ENCODE results near the gene RCN2.

RCN2 gene

DNA sequence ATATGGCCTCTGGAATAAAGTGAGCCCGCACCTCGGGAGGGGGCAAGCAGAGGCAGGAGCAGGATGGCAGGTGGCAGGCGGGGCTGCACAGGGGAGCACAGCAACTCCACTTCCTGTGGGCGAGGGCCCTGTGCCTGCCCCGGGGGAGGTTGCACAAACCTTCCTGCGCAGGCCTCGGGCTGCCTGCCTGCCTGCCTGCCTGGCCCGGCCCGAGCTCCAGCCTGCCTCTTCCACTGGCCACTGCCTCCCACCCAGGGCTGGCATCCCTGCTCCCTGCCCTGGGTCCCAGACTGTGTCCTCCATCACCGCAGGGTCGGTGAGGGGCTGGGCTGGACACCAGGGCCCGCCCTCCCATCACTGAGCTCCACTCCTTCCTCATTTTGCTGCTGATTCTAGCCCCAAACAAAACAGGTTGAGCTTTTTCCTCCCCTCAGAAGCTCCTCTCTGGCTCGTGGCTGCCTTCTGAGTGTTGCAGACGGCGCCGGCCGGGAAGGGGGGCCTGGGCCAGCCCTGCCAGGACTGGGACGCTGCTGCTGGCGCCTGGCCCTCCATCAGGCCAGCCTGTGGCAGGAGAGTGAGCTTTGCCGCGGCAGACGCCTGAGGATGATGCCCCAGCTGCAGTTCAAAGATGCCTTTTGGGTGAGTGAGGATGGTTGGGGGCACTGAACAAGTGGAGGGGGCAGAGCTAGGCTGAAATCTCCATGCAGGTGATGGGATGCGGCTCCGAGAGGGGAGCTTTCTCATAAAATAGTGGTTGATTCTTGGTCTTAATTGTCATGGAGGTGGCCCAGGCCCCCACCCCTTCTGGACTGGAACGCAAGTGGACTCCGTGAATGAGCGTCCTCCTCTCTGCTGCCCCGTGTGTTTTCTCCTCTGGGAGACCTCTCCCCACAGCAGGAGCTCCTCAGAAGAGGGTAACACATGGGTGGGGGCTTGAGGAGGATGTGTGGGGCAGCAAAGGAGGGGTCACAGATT, 63.7 kb downstream of the RCN2 start, which contains the start of gene PSTPIP1:
Gene PSTPIP1 (plus strand): TSS at position 156 of the 975 bp plus-strand sequence. CDS start 448 bp downstream, at position 604.
- DNase-seq = no peak

DNA sequence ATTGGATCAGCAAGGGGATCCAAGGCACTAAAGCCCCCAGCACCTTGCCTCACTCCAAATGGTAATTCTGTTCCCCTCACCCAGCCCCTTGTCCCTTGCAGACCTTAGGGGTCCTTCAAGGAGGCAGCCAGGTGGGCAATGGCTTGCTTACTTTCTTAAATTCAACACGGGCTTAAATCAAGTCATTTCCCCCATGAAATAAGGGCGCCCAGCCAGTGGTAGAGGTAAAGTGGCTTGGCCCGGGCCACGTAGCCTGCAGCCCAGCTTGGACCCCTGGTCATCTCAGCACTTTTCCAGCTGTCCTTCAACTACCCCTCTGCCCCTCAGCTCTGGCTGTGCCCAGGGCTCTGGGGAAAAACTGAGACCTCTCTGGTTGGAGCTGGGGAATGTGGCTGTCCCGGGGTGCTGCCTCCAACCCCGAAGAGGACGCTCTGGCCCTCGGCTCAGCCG, 64.6 kb downstream of the RCN2 start:
- no peak for DNase-seq

DNA sequence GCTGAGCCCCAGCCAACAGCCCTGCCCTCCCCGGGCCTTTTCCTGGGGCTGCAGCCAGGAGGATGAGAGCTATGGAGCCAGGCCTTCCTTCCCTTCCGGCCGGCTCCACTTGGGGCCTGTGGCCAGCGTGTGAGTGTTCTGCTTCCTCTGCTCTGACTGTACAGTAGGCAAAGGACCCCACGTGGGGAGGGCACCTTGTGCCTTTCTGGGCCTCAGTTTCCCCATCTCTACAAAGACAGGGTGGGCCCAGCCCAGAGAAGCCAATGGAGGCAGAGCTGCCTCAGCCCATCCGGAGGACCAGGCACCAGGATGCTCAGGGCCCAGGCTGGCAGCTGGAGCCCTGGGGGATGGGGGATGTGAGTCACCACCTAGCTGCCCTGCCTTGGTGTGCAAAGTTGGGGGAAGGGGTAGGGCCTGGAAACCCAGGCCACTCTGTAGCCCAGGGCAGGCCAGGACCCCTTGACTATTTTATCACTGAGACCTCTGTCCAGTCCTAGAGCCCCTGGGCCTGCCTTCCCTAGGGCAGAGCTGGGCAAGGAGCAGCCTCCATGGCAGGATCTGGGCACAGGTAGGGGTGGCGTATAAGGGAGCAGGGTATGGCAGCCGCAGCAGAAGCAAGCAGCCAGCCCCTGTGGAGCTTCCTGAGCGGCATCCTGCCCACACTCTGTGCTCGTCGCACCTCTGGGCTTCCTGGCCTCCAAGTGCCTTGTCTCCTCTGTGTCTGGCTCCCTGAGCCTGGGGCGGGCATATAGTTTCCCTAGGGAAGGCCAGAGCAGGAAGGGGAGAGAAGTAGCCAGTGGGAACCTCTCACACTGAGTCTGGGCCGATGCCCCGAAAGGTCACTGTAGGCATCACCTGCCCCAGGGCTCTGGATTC, 65.2 kb downstream of the RCN2 start:
- DNase-seq = no peak

DNA sequence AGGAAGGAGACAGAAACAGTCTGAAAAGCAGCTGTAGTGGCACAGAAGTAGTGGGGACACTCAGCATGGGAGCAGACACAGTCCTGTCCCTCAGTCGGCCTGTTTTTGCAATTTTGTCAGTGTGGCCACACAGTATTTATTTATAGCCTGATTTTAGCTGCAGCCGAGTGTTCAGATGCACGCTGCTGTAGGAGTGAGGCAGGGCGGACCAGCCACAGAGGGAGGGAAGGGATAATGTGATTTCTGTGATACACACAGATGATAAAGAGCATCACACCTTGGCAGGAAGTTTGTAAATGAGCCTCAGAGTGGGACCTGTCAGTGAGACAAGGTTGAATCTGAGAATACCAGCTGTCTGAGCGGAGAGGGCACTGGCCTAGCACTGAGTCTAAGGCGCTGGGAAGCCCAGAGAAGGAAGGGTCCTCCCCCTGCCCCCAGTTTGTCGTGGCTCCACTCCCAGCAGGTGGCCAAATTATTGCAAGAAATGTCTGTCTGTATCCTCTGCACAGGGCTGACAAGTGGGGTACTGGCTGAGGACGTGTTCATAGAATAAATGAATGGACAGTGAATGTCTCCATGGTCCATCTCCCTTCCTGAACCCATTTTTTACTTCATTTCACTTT, 67.2 kb downstream of the RCN2 start:
- DNase-seq = no peak

DNA sequence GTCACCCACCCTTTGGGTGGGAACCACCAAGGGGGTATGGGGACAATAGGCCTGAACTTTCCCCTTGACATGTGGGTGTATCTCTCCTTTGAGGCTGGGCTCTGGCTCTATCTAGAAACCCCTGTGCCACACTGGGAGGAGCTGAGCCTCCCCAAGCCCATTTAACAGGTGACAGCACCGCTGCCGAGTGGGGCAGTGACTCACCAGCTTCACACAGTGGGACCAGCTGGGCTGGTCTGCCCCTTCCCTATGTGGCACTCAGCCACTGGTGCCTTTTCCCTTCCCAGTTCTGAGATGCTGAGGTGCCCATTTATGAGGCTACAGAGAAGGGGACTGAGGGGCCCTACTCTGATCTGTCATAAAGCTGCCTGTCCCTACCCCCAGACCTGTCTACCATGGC, 68.4 kb downstream of the RCN2 start:
- no peak for DNase-seq

DNA sequence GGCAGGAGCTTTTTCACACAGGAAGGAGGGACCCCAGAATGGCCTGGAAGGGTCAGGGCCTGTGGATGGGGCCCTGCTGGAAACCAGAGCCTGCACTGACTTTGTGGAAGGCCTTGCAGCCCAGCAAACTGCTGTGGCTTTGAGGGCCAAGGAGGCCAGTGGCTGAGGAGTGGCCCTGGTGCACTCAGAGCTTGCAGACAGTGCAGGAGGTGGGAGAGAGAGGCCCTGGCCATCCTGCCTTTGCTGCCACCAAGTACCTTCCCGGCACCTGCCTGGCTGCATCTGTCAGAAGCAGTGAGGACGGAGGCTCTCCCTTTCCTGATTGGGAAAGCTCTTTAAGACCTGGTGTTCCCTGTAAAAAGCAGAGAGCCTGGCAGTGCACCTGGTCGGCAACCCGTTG, 69.8 kb downstream of the RCN2 start:
- DNase-seq = no peak

DNA sequence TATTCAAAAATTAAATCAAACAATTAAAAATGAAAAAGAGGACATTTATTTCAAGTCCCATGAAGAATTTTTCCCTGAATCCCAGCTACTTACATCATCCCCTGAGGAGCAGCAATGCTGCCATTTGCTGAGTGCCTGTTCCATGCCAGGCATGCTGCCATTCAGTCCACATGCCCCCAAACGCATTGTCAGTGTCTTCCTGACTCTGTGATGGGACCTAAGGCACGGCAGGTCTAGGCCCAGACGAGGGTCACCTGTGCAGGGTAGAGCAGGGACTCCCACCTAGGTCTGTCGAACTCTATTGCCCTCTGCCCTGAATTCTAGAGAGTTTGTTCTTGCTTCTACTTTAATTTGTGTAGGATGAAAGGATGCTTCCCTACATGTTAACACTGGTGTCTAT, 70.4 kb downstream of the RCN2 start:
- DNase-seq = no peak

DNA sequence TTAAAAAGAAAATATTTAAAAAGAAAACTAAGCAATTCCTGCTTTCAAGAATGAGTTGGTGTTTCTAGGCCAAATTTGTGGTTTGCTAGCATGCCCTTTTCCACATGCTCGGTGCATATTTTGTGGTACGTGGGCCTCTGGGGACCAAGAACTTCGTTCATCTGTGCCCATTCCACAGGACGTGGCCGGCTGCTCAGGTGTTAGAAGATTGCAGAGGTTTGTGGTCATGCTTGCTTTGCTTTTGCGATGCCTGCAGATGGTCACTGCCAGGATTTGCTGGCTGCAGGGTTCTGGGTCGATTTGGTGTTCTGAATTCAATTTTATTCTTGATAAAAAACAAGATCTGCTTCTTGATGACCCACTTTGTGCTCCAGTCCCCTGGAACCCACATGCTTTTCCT, 70.9 kb downstream of the RCN2 start:
- DNase-seq = no peak

DNA sequence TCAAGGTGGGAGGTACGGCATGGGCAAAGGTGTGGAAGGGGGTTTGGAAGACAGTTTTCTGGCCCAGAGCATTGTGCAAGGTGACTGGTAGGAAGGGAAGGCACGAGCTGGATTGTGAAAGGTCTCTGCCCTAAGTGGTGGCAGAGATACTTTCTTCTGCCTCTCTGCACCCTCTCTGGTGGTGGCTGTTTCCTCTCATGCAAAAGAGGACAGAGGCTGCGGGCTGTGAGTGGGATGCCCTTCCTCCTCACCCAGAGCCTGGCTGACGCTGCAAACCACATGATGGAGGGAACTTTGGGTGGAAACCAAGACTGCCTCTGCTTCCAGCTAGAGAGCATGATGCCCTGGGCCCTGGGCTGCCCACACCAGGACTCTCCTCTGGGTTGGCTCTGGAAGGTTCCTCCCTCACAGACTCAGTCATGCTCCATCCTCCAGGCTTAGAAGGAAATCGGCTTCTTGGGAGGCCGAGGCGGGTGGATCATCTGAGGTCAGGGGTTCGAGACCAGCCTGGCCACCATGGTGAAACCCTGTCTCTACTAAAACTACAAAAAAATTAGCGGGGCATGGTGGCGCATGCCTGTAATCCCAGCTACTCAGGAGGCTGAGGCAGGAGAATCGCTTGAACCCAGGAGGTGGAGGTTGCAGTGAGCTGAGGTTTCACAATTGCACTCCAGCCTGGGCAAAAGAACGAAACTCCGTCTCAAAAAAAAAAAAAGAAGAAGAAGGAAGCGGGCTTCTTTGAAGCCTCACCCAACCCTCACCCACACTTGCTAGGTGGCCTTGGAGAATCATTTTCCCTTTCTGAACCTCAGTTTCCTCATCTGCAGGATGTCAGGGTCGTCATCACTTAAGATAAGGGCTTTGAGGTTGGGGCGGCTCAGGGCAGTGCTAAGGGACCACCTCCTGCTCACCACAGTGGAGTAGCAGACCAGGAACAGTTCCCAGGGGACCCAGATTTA, 71.7 kb downstream of the RCN2 start:
- DNase-seq = no peak

Data from 8988T (cell line).